Superior temporal gyrus (tissue), 1 donor: Measurements from ENCODE around the gene CRISP2.
"Not testable (repeated sequence)": the region's sequence is repeated elsewhere in the genome, so short reads cannot be mapped to it uniquely, and the experiment has no call there.

ENCODE experiments used
- DNase-seq: peaks from one replicate; pipeline ENCODE4 v3.0.0-alpha.2; 2016; ENCODE audit errors: extremely low spot score

CRISP2 gene

GRCh38 chr6:49713346-49713745 is at the start of gene CRISP2:
CRISP2 (minus strand) TSS chr6:49713543; CDS start chr6:49709196, 4,347 bp downstream.
- no peak for DNase-seq

GRCh38 chr6:49744259-49744658 is 30.9 kb upstream of the CRISP2 start, which contains the start of gene CRISP3:
CRISP3 (minus strand) TSS chr6:49744388; CDS start chr6:49744367, 21 bp downstream.
- no peak for DNase-seq

- DNase-seq = no peak
These were observed 30.1 kb upstream of the CRISP2 start for GRCh38 chr6:49743429-49743828.

- no peak for DNase-seq
These were observed 26.1 kb upstream of the CRISP2 start for GRCh38 chr6:49739423-49739822.

GRCh38 chr6:49736017-49736508 is 22.7 kb upstream of the CRISP2 start:
- DNase-seq = no peak

GRCh38 chr6:49733680-49734079 is 20.3 kb upstream of the CRISP2 start:
- DNase-seq = no peak

- DNase-seq = no peak
These were observed 19.4 kb upstream of the CRISP2 start for GRCh38 chr6:49732781-49733180.

GRCh38 chr6:49730251-49730650 is 16.9 kb upstream of the CRISP2 start:
- DNase-seq = no peak

GRCh38 chr6:49723917-49724316 is 10.6 kb upstream of the CRISP2 start:
- DNase-seq = not testable (repeated sequence)

GRCh38 chr6:49721297-49721696 is 8.0 kb upstream of the CRISP2 start:
- no peak for DNase-seq

- DNase-seq = no peak
These were observed 7.0 kb upstream of the CRISP2 start for GRCh38 chr6:49720372-49720771.

- no peak for DNase-seq
These were observed 14.9 kb downstream of the CRISP2 start for GRCh38 chr6:49698478-49698877.

GRCh38 chr6:49693512-49693911 is 19.8 kb downstream of the CRISP2 start:
- no peak for DNase-seq

- no peak for DNase-seq
These were observed 20.8 kb downstream of the CRISP2 start for GRCh38 chr6:49692534-49692933.

GRCh38 chr6:49676671-49677281 is 36.6 kb downstream of the CRISP2 start:
- DNase-seq = no peak

- DNase-seq = no peak
These were observed 37.5 kb downstream of the CRISP2 start for GRCh38 chr6:49675816-49676215.

- DNase-seq = no peak
These were observed 45.2 kb downstream of the CRISP2 start for GRCh38 chr6:49668083-49668511.

- DNase-seq = no peak
These were observed 46.2 kb downstream of the CRISP2 start for GRCh38 chr6:49666930-49667757.

GRCh38 chr6:49666480-49666879 is 46.9 kb downstream of the CRISP2 start:
- DNase-seq = no peak

GRCh38 chr6:49664817-49665216 is 48.5 kb downstream of the CRISP2 start:
- DNase-seq = no peak

GRCh38 chr6:49664054-49664453 is 49.3 kb downstream of the CRISP2 start:
- DNase-seq = not testable (repeated sequence)

- DNase-seq = no peak
These were observed 50.5 kb downstream of the CRISP2 start for GRCh38 chr6:49662892-49663261.
